Hematopoietic multipotent progenitor cell treated with erythropoietin and hydrocortisone succinate and interleukin-3 and kit ligand, for 4 days (in vitro differentiated cells): ENCODE measurements around the gene TOGARAM1.

ENCODE experiments used
- DNase-seq: peaks from one replicate; pipeline ENCODE4 v3.0.0-alpha.2; 2015

Gene TOGARAM1

GRCh38 chr14:44966601-44967336 lies 4.8 kb downstream of the TOGARAM1 start:
- DNase-seq, result no peak

DNA sequence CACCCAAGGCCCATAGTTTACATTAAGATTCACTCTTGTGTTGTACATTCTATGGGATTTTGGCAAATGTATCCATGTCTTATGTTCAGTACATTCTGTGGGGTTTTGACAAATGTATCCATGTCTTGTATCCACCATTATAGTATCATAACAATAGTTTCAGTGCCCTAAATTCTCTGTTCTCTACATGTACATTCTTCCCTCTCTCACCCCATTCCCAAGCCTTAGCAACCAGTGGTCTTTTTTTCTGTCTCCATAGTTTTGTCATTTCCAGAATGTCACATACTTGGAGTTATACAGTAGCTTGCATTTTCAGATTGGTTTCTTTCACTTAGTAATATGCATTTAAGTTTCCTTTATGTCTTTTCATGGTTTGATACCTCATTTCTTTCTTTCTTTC lies 6.7 kb downstream of the TOGARAM1 start:
- DNase-seq, result no peak

GRCh38 chr14:44970907-44971306 lies 8.9 kb downstream of the TOGARAM1 start:
- DNase-seq, result no peak

- DNase-seq, result no peak
Observed at GRCh38 chr14:44971459-44971858, 9.5 kb downstream of the TOGARAM1 start.

- no peak for DNase-seq
Observed at GRCh38 chr14:44979273-44979672, 17.3 kb downstream of the TOGARAM1 start.

GRCh38 chr14:44979740-44980356 lies 17.9 kb downstream of the TOGARAM1 start:
- DNase-seq, result no peak

DNA sequence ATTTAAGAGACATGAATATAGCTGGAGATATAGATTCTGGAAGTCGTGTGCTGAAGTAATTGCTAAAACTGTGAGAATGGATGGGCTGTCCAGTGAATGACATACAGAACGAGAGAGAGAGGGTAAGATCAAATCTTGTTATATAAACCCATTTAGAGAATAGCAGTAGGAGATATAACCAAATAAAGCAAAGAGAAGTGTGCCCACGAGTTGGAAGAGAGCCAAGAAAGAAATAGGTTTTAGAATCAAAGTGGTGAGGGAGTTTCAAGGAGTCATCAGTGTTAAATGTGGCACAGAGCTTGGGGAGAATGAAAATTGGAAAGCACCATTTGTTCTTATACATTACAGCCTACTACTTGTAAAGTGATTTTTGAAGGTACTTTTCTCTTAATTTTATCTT lies 19.2 kb downstream of the TOGARAM1 start:
- peak; percentile 38 for DNase-seq

- no peak for DNase-seq
Observed at GRCh38 chr14:44982594-44982993, 20.6 kb downstream of the TOGARAM1 start.

DNA sequence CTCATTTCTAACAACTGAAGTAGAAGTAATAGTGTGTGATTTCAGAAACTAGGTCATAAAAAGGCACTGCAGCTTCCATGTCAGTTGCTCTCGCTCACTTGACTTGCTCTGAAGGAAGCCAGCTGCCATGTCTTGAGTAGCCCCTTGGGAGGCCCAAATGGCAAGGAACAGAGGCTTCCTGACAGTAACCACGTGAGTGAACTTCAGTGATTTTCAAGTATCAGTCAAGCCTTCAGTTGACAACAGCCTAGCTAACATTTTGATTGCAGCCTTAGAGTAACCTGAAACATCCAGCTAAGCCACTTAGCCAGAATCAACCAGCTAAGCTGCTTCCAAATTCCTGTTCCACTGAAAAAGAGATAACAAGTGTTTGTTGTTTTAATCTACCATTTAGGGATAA lies 26.7 kb downstream of the TOGARAM1 start:
- no peak for DNase-seq

DNA sequence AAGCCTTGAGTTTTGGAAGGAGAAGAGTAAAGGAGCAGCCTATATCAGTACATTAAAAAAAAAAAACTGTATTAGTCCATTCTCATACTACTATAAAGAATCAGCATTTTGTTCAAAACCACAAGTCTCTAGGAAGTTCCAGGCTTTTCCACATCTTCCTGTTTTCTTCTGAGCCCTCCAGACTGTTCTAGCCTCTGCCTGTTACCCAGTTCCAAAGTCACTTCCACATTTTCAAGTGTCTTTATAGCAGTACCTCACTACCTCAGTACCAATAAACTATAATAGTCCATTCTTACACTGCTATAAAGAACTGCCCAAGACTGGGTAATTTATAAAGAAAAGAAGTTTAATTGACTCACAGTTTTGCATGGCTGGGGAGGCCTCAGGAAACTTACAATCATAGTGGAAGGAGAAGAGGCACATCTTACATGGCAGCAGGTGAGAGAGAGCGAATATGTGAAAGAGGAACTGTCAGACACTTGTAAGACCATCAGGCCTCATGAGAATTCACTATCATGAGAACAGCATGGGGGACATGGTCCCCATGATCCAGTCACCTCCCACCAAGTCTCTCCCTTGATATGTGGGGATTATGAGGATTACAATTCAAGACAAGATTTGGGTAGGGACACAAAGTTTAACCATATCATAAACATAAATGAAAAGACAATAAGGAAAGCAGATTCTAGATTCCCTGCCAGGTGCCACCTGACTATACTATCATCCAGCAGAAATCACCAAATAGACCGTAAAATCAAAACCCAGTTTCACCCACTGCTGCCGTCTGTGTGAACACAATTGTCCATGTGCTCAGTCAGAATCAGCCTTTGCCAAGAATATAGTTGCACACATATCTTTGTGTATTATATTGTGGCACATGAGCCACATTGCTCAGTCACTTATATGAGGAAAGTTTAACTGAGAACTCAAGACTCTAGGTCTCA lies 27.8 kb downstream of the TOGARAM1 start:
- DNase-seq, result peak; percentile 29

GRCh38 chr14:44990533-44990932 lies 28.5 kb downstream of the TOGARAM1 start:
- no peak for DNase-seq

GRCh38 chr14:44995196-44995595 lies 33.2 kb downstream of the TOGARAM1 start:
- DNase-seq, result no peak

GRCh38 chr14:44995770-44996294 lies 33.8 kb downstream of the TOGARAM1 start:
- no peak for DNase-seq

- no peak for DNase-seq
Observed at GRCh38 chr14:45003924-45004323, 41.9 kb downstream of the TOGARAM1 start.

DNA sequence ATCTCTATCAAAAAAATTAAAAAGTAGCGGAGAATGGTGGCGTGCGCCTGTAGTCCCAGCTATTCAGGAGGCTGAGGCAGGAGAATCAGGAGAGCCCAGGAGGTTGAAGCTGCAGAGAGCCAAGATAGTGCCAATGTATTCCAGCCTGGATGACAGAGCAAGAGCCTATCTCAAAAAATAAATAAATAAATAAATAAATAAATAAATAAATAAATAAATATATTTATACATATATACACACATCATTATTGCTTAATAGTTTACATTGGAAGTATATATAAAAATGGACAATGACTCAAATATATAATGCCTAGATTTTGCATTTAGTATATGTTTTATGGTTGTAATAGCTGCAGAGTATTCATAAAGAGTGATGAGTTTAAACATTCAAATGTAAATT lies 53.1 kb downstream of the TOGARAM1 start:
- DNase-seq, result no peak

- DNase-seq, result no peak
Observed at GRCh38 chr14:45028107-45028626, 66.2 kb downstream of the TOGARAM1 start.

- DNase-seq, result no peak
Observed at GRCh38 chr14:45034730-45035129, 72.7 kb downstream of the TOGARAM1 start.

GRCh38 chr14:45038256-45038655 lies 76.3 kb downstream of the TOGARAM1 start:
- DNase-seq, result no peak

- peak; percentile 3 for DNase-seq
Observed at GRCh38 chr14:45038865-45039264, 76.9 kb downstream of the TOGARAM1 start.

GRCh38 chr14:45039390-45039789 lies 77.4 kb downstream of the TOGARAM1 start:
- DNase-seq, result no peak

DNA sequence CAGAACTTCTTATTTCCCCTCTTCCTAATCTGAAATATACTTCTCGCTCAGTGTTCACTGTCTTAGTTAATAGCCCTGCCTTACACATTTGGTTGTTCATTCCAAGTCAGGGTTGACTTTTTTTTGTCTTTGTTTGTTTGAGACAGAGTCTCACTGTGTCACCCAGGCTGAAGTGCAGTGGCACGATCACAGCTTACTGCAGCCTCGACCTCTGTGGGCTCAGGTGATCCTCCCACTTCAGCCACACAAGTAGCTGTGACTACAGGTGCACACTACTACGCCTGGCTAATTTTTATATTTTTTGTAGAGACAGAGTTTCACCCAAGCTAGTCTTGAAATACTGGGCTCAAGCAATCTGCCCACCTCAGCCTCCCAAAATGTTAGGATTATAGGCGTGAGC lies 79.7 kb downstream of the TOGARAM1 start:
- DNase-seq, result no peak

GRCh38 chr14:45044638-45045037 lies 82.6 kb downstream of the TOGARAM1 start:
- no peak for DNase-seq

GRCh38 chr14:45048385-45048784 lies 86.4 kb downstream of the TOGARAM1 start:
- DNase-seq, result no peak
